Mesothelial cell of epicardium (in vitro differentiated cells): ENCODE results near the gene TLL2. TPM values are rescaled to one million over a fixed set of nuclear protein-coding genes. Genes with fewer than 3 reads are reported as not detected.

Source experiments
- DNase-seq, 2 experiments: peaks; one replicate each; pipeline ENCODE4 v3.0.0; 2021; ENCODE audit warnings: low spot score in 2 of 2; ENCODE audit not compliant: unreplicated experiment in 2 of 2
- H3K27ac Mint-ChIP-seq: 2 replicates; pipeline ENCODE4 v1.8.0; 2021; ENCODE audit warnings: mixed read lengths
- H3K27me3 Mint-ChIP-seq: 2 replicates; pipeline ENCODE4 v1.8.0; 2021; ENCODE audit warnings: low read depth, mixed read lengths
- H3K36me3 Mint-ChIP-seq: 2 replicates; pipeline ENCODE4 v1.8.0; 2021; ENCODE audit warnings: mixed read lengths
- H3K4me1 Mint-ChIP-seq: 2 replicates; pipeline ENCODE4 v1.8.0; 2021; ENCODE audit warnings: mixed read lengths
- H3K4me3 Mint-ChIP-seq: 2 replicates; pipeline ENCODE4 v1.8.0; 2021; ENCODE audit warnings: mild to moderate bottlenecking, moderate library complexity, mixed read lengths
- H3K9me3 Mint-ChIP-seq: 2 replicates; pipeline ENCODE4 v1.8.0; 2021; ENCODE audit warnings: mixed read lengths
- CTCF ChIP-seq: fragments of 200-600 bp; sonication (generic); IDR thresholded peaks from one replicate; pipeline ENCODE4 v1.5.0; 2021; ENCODE audit warnings: antibody characterized with exemption; ENCODE audit not compliant: unreplicated experiment
- total RNA-seq: library from RNA; stranded (reverse); gene quantifications from 3 replicates; pipeline ENCODE4 v1.2.1, GENCODE V29; 2021

The TLL2 gene
- total RNA-seq, 1 donor from 2014 or later = 1.4 TPM

GRCh38 chr10:96378741-96379140 lies 135.0 kb downstream of the TLL2 start:
- Mint-ChIP-seq H3K4me3 (no peak overlapping the region), H3K27me3 (peaks cover 6% of the 10 kb centered on the region), H3K4me1 (peaks cover 2% of the 10 kb centered on the region), H3K9me3 (peaks cover 4% of the 10 kb centered on the region), H3K36me3 (no peaks in the 10 kb centered on the region), H3K27ac (no peak overlapping the region)
- TF ChIP-seq CTCF = no peak
- no peak for DNase-seq

GRCh38 chr10:96377816-96378294 lies 135.9 kb downstream of the TLL2 start:
- Mint-ChIP-seq H3K27me3 (peaks cover 9% of the 10 kb centered on the region), H3K27ac (no peak overlapping the region), H3K4me1 (peaks cover 2% of the 10 kb centered on the region), H3K9me3 (peaks cover 4% of the 10 kb centered on the region), H3K36me3 (no peaks in the 10 kb centered on the region), H3K4me3 (no peak overlapping the region)
- DNase-seq = no peak
- no peak for TF ChIP-seq CTCF

GRCh38 chr10:96376483-96376882 lies 137.2 kb downstream of the TLL2 start:
- no peak overlapping the region for H3K27ac Mint-ChIP-seq
- peaks cover 2% of the 10 kb centered on the region for H3K4me1 Mint-ChIP-seq

GRCh38 chr10:96374985-96375830 lies 138.5 kb downstream of the TLL2 start:
- Mint-ChIP-seq H3K9me3 (no peaks in the 10 kb centered on the region), H3K4me1 (peaks cover 2% of the 10 kb centered on the region), H3K36me3 (no peaks in the 10 kb centered on the region), H3K4me3 (peak overlapping the region; percentile 66), H3K27me3 (peaks cover 14% of the 10 kb centered on the region), H3K27ac (no peak overlapping the region)
- TF ChIP-seq CTCF = peak; percentile 79
- peak; percentile 71 to 90 for DNase-seq

More at GRCh38 chr10:96376483-96376882, 137.2 kb downstream of the TLL2 start:
- Mint-ChIP-seq H3K27me3 (peaks cover 14% of the 10 kb centered on the region), H3K9me3 (no peaks in the 10 kb centered on the region), H3K36me3 (no peaks in the 10 kb centered on the region), H3K4me3 (no peak overlapping the region)
- TF ChIP-seq CTCF = no peak
- no peak for DNase-seq

GRCh38 chr10:96374639-96374984 lies 139.1 kb downstream of the TLL2 start:
- Mint-ChIP-seq H3K4me3 (peak overlapping the region; percentile 66), H3K27ac (no peak overlapping the region), H3K9me3 (no peaks in the 10 kb centered on the region), H3K36me3 (no peaks in the 10 kb centered on the region), H3K27me3 (peaks cover 11% of the 10 kb centered on the region), H3K4me1 (peaks cover 2% of the 10 kb centered on the region)
- no peak for TF ChIP-seq CTCF
- no peak for DNase-seq
